ENCODE results near the gene SOCS3.
A peak's percentile ranks its signal among the peaks of the same experiment; 100 is the strongest.

Gene SOCS3

GRCh38 chr17:78390241-78391050 lies 30.6 kb upstream of the SOCS3 start:
- DNase-seq (ENCODE audit: low read depth in 3 of 3), result no peak

GRCh38 chr17:78387977-78388941 lies 28.4 kb upstream of the SOCS3 start:
- DNase-seq (ENCODE audit: low read depth in 3 of 3), result no peak

GRCh38 chr17:78384479-78385175 lies 24.8 kb upstream of the SOCS3 start:
- DNase-seq (ENCODE audit: low read depth in 3 of 3), result no peak

- DNase-seq (ENCODE audit: low read depth in 3 of 3), result peak; percentile 53 to 74 (median 67)
Measured at GRCh38 chr17:78383725-78384471, 24.0 kb upstream of the SOCS3 start.

- no peak for DNase-seq (ENCODE audit: low read depth in 3 of 3)
Measured at GRCh38 chr17:78381601-78382232, 21.8 kb upstream of the SOCS3 start.

GRCh38 chr17:78380370-78380769 lies 20.5 kb upstream of the SOCS3 start:
- DNase-seq (ENCODE audit: low read depth in 3 of 3), result no peak

GRCh38 chr17:78379131-78379491 lies 19.2 kb upstream of the SOCS3 start:
- DNase-seq (ENCODE audit: low read depth in 3 of 3), result no peak

- peak; percentile 62 to 78 (median 74) for DNase-seq (ENCODE audit: low read depth in 3 of 3)
Measured at GRCh38 chr17:78378225-78379130, 18.6 kb upstream of the SOCS3 start, which contains the start of gene PGS1. TSS of gene PGS1 (plus strand) at chr17:78378649. CDS start at chr17:78378666, 17 bp downstream.

GRCh38 chr17:78377858-78378224 lies 18.0 kb upstream of the SOCS3 start:
- DNase-seq (ENCODE audit: low read depth in 3 of 3), result no peak

- no peak for DNase-seq (ENCODE audit: low read depth in 3 of 3)
Measured at GRCh38 chr17:78376161-78376560, 16.3 kb upstream of the SOCS3 start.

GRCh38 chr17:78375401-78376151 lies 15.7 kb upstream of the SOCS3 start:
- DNase-seq (ENCODE audit: low read depth in 3 of 3), result no peak

GRCh38 chr17:78374631-78375274 lies 14.9 kb upstream of the SOCS3 start:
- DNase-seq (ENCODE audit: low read depth in 3 of 3), result no peak

- no peak for DNase-seq (ENCODE audit: low read depth in 3 of 3)
Measured at GRCh38 chr17:78374189-78374588, 14.3 kb upstream of the SOCS3 start.

- no peak for DNase-seq (ENCODE audit: low read depth in 3 of 3)
Measured at GRCh38 chr17:78372841-78373240, 13.0 kb upstream of the SOCS3 start.

GRCh38 chr17:78371056-78371455 lies 11.2 kb upstream of the SOCS3 start:
- DNase-seq (ENCODE audit: low read depth in 3 of 3), result no peak

- no peak for DNase-seq (ENCODE audit: low read depth in 3 of 3)
Measured at GRCh38 chr17:78369791-78370381, 10.0 kb upstream of the SOCS3 start.

GRCh38 chr17:78368854-78369495 lies 9.1 kb upstream of the SOCS3 start:
- no peak for DNase-seq (ENCODE audit: low read depth in 3 of 3)

GRCh38 chr17:78368348-78368747 lies 8.5 kb upstream of the SOCS3 start:
- DNase-seq (ENCODE audit: low read depth in 3 of 3), result no peak
